HuH-7 (cell line): ENCODE results near the gene UPF1.
"Not testable (repeated sequence)": the region's sequence is repeated elsewhere in the genome, so short reads cannot be mapped to it uniquely, and the experiment has no call there.

Experiments used
- DNase-seq: peaks from one replicate; pipeline ENCODE4 v3.0.0; 2011; ENCODE audit warnings: low spot score

UPF1 gene

GRCh38 chr19:18898607-18899408 lies 67.0 kb downstream of the UPF1 start:
- peak; percentile 88 for DNase-seq

GRCh38 chr19:18899624-18900560 lies 68.1 kb downstream of the UPF1 start:
- DNase-seq = no peak

- no peak for DNase-seq
These were observed 69.1 kb downstream of the UPF1 start for GRCh38 chr19:18900700-18901481.

- DNase-seq = no peak
These were observed 69.7 kb downstream of the UPF1 start for GRCh38 chr19:18901491-18901890.

- not testable (repeated sequence) for DNase-seq
These were observed 70.8 kb downstream of the UPF1 start for GRCh38 chr19:18902519-18902918.

- no peak for DNase-seq
These were observed 71.6 kb downstream of the UPF1 start for GRCh38 chr19:18903156-18904037.

- no peak for DNase-seq
These were observed 72.7 kb downstream of the UPF1 start for GRCh38 chr19:18904334-18905057.

- no peak for DNase-seq
These were observed 73.3 kb downstream of the UPF1 start for GRCh38 chr19:18905058-18905456.

- DNase-seq = no peak
These were observed 73.9 kb downstream of the UPF1 start for GRCh38 chr19:18905513-18906236.

- DNase-seq = no peak
These were observed 75.1 kb downstream of the UPF1 start for GRCh38 chr19:18906605-18907519.

GRCh38 chr19:18908917-18909619 lies 77.3 kb downstream of the UPF1 start:
- no peak for DNase-seq

GRCh38 chr19:18910010-18910409 lies 78.3 kb downstream of the UPF1 start:
- DNase-seq = no peak

GRCh38 chr19:18910801-18911436 lies 79.2 kb downstream of the UPF1 start:
- DNase-seq = no peak

GRCh38 chr19:18912933-18913332 lies 81.2 kb downstream of the UPF1 start:
- DNase-seq = no peak

- no peak for DNase-seq
These were observed 81.7 kb downstream of the UPF1 start for GRCh38 chr19:18913466-18913865.

- peak; percentile 86 for DNase-seq
These were observed 83.9 kb downstream of the UPF1 start for GRCh38 chr19:18915639-18916038.

- DNase-seq = not testable (repeated sequence)
These were observed 85.8 kb downstream of the UPF1 start for GRCh38 chr19:18917593-18917992.
